Stomach (tissue), 9 donors: ENCODE results near the gene PLCH2. TPM values are rescaled to one million over a fixed set of nuclear protein-coding genes. Genes with fewer than 3 reads are reported as not detected.
A peak's percentile ranks its signal among the peaks of the same experiment; 100 is the strongest.

Experiments
- DNase-seq, 2 donors: peaks; one replicate each; pipeline versions ENCODE4 v3.0.0 to v3.0.0-alpha.2; 2013 to 2019
- H3K27ac ChIP-seq, 5 donors: fragments of 200-600 bp in 4 of 5; sonication (generic) in 4 of 5; one replicate each; pipeline ENCODE4 v1.5.1; 2013 to 2019; ENCODE audit warnings: mild to moderate bottlenecking in 1 of 5, moderate library complexity in 1 of 5
- H3K27me3 ChIP-seq, 3 donors: fragments of 200-600 bp; sonication (generic); one replicate each; pipeline ENCODE4 v1.5.1; 2017 to 2019; ENCODE audit warnings: mixed run types in 1 of 3
- H3K36me3 ChIP-seq, 4 donors: fragments of 200-600 bp; sonication (generic); 1 replicate in 3 of 4; 2 replicates in 1 of 4; pipeline ENCODE4 v1.5.1; 2016 to 2019
- H3K4me1 ChIP-seq, 4 donors: fragments of 200-600 bp; sonication (generic); one replicate each; pipeline ENCODE4 v1.5.1; 2016 to 2019
- H3K4me3 ChIP-seq, 4 donors: fragments of 200-600 bp; sonication (generic) in 3 of 4; one replicate each; pipeline ENCODE4 v1.5.1; 2016 to 2019; ENCODE audit warnings: mild to moderate bottlenecking in 1 of 4
- H3K9me3 ChIP-seq, 4 donors: fragments of 200-600 bp; sonication (generic); one replicate each; pipeline ENCODE4 v1.5.1; 2016 to 2019
- CTCF ChIP-seq, 7 experiments: fragments of 450-650 bp in 4 of 7; fragments of 200-600 bp in 3 of 7; sonication (generic) in 3 of 7; IDR thresholded peaks; one replicate each; pipeline ENCODE4 v1.5.1; 2016 to 2019; ENCODE audit warnings: antibody characterized with exemption in 7 of 7, control low read depth in 2 of 7, mild to moderate bottlenecking in 1 of 7
- EP300 ChIP-seq: sonication (generic); formaldehyde crosslinking; IDR thresholded peaks from one replicate; pipeline ENCODE4 v1.6.1; 2017; ENCODE audit warnings: antibody characterized with exemption
- POLR2A ChIP-seq, 4 donors: fragments of 450-650 bp; IDR thresholded peaks; one replicate each; pipeline ENCODE4 v1.6.1; 2016; ENCODE audit warnings: antibody characterized with exemption in 4 of 4, control low read depth in 2 of 4, mild to moderate bottlenecking in 1 of 4, moderate library complexity in 1 of 4
- POLR2AphosphoS5 ChIP-seq, 3 donors: sonication (generic); formaldehyde crosslinking; IDR thresholded peaks; one replicate each; pipeline ENCODE4 v1.6.1; 2016; ENCODE audit warnings: antibody characterized with exemption in 3 of 3
- WGBS, 5 donors: extraction: QIAGEN DNeasy Blood & Tissue Kit in 3 of 5; methylation state at CpG; one replicate each; pipeline versions ENCODE4 v1.1.5 to v1.1.7; 2013 to 2018; 5-methylcytosine and 5-hydroxymethylcytosine counted together
- intact Hi-C: fragments of 100-400 bp; cut with DNase I; formaldehyde crosslinking; loops from one replicate; pipeline ENCODE4 v1.15.1; 2023; ENCODE audit warnings: low total_unique reads
- polyA plus RNA-seq, 3 donors: library from polyadenylated mRNA; stranded (reverse); fragments of 200-250 nt; gene quantifications; one replicate each; pipeline ENCODE4 v1.2.3, GENCODE V29; 2013
- total RNA-seq, 5 donors: library from RNA; depleted of rRNA; stranded (reverse); fragments of >200 nt; gene quantifications; one replicate each; pipeline versions ENCODE4 v1.1.0 to v1.2.3, GENCODE V29; 2014 to 2016
- donor health status: healthy with polysubstance abuse.
- donor health status: Bipolar disorder and iron deficiency.
- donor health status: healthy.

PLCH2 gene
- total and polyA plus RNA-seq, 8 donors: 0.55 to 24.9 (median 1.0) TPM; not detected in 2

- peak; percentile 34 to 43 for DNase-seq
- TF ChIP-seq EP300: no peak
- no peak for TF ChIP-seq CTCF (IDR thresholded peaks at IDR 0.05)
- no peak for TF ChIP-seq POLR2AphosphoS5 (IDR thresholded peaks at IDR 0.05)
- no peak for TF ChIP-seq POLR2A (IDR thresholded peaks at IDR 0.05)
- Histone ChIP-seq H3K36me3 (no peaks in the 10 kb centered on the region), H3K4me3 (no peak overlapping the region), H3K9me3 (no peaks in the 10 kb centered on the region), H3K4me1 (peaks cover 0 to 28% (median 14%) of the 10 kb centered on the region in 4 donors), H3K27ac (no peak overlapping the region), H3K27me3 (peaks cover 0 to 14% (median 0%) of the 10 kb centered on the region in 3 donors)
- intact Hi-C loops: no loop called here
- 27 to 50% (median 36%) methylated on average over 7 to 10 of the region's 10 CpGs for WGBS, 5 donors
Measured at GRCh38 chr1:2481885-2482284, 5.8 kb downstream of the PLCH2 start.

GRCh38 chr1:2482588-2482987 is 6.5 kb downstream of the PLCH2 start:
- H3K27me3 ChIP-seq: peaks cover 0 to 7% (median 0%) of the 10 kb centered on the region in 3 donors
- H3K9me3 ChIP-seq: no peaks in the 10 kb centered on the region
- no peak overlapping the region for H3K4me3 ChIP-seq
- peaks cover 0 to 28% (median 14%) of the 10 kb centered on the region in 4 donors for H3K4me1 ChIP-seq
- WGBS, 5 donors: 79 to 87% (median 80%) methylated on average over 2 to 11 of the region's 11 CpGs
- no peaks in the 10 kb centered on the region for H3K36me3 ChIP-seq
- intact Hi-C loops: no loop called here
- TF ChIP-seq POLR2A (IDR thresholded peaks at IDR 0.05): no peak
- TF ChIP-seq POLR2AphosphoS5 (IDR thresholded peaks at IDR 0.05): no peak
- TF ChIP-seq CTCF (IDR thresholded peaks at IDR 0.05): no peak
- TF ChIP-seq EP300: no peak
- DNase-seq: no peak
- no peak overlapping the region for H3K27ac ChIP-seq

- WGBS, 5 donors: 80 to 87% (median 86%) methylated on average over 7 to 13 of the region's 13 CpGs
- no peaks in the 10 kb centered on the region for H3K36me3 ChIP-seq
- H3K27ac ChIP-seq: no peak overlapping the region
- H3K27me3 ChIP-seq: peaks cover 0 to 2% (median 0%) of the 10 kb centered on the region in 3 donors
- no peak for DNase-seq
- H3K4me1 ChIP-seq: peaks cover 0 to 26% (median 11%) of the 10 kb centered on the region in 4 donors
- no peak overlapping the region for H3K4me3 ChIP-seq
- TF ChIP-seq CTCF (IDR thresholded peaks at IDR 0.05) (no peak), POLR2A (IDR thresholded peaks at IDR 0.05) (no peak), POLR2AphosphoS5 (IDR thresholded peaks at IDR 0.05) (no peak), EP300 (no peak)
- intact Hi-C loops: no loop called here
- H3K9me3 ChIP-seq: peaks cover 0 to 4% (median under 1%) of the 10 kb centered on the region in 4 donors
Measured at GRCh38 chr1:2483026-2483425, 6.9 kb downstream of the PLCH2 start.

GRCh38 chr1:2483970-2484369 is 7.9 kb downstream of the PLCH2 start:
- no peak for DNase-seq
- H3K27ac ChIP-seq: no peak overlapping the region
- no peaks in the 10 kb centered on the region for H3K27me3 ChIP-seq
- H3K4me3 ChIP-seq: no peak overlapping the region
- H3K4me1 ChIP-seq: peaks cover 0 to 23% (median 10%) of the 10 kb centered on the region in 4 donors
- peaks cover 0 to 14% (median 10%) of the 10 kb centered on the region in 4 donors for H3K9me3 ChIP-seq
- no peaks in the 10 kb centered on the region for H3K36me3 ChIP-seq
- intact Hi-C loops: no loop called here
- TF ChIP-seq POLR2AphosphoS5 (IDR thresholded peaks at IDR 0.05) (no peak), CTCF (IDR thresholded peaks at IDR 0.05) (no peak), EP300 (no peak), POLR2A (IDR thresholded peaks at IDR 0.05) (no peak)
- 75 to 89% (median 82%) methylated on average over 6 to 16 of the region's 16 CpGs for WGBS, 5 donors
